SKM-1 treated with dmso at 0.1 percent for 144 hours (cell line): ENCODE measurements around the gene ADARB2.

Source experiments
- DNase-seq: peaks from one replicate; lab custom pipeline; 2025; ENCODE audit not compliant: unreplicated experiment; lab: John Stamatoyannopoulos, UW

The ADARB2 gene

DNA sequence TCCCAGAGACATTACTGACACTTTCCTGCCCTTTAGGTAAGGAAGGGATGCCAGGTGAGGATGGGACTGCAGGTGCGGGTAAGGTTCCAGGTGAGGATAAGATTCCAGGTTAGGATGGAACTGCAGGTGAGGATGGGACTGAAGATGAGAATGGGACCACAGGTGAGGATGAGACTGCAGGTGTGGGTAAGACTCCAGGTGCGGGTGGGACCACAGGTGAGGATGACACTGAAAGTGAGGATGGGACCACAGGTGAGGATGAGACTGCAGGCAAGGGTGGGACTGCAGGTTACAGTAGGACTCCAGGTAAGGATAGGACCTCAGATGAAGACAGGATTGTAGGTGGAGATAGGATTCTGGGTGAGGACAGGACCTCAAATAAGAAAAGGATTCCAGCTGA lies 358.9 kb downstream of the ADARB2 start:
- DNase-seq, result no peak

DNA sequence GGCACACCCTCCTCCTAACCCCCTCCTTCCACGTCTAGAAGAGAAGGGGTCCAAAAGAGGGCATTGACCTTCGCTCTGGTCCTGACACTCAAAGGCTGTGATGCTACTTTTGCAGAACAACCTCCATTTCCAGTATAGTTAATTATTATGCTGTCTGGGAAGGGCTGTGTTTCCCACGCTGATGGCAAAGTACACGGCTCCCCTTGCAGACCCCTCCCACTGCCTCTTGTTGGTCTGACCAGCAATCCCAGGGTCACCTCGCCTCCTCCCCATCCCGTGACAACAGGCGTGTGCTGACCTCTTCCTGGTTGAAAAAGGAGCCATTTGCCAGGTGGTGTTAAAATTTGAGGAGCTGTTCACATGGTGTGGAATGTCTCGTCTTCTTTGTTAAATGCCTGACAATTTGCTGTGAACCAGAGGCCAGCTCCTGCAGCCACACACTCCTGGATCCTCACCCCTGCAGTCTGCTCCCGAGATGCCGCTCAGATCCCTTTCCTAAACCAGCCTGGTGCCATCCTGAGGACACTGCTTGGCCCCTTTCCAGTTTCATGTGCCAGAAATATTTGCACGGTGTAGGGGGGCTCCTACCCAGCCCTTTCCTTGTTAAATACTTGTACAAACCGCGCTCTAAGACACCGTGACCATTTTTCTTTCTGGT lies 359.5 kb downstream of the ADARB2 start:
- no peak for DNase-seq

DNA sequence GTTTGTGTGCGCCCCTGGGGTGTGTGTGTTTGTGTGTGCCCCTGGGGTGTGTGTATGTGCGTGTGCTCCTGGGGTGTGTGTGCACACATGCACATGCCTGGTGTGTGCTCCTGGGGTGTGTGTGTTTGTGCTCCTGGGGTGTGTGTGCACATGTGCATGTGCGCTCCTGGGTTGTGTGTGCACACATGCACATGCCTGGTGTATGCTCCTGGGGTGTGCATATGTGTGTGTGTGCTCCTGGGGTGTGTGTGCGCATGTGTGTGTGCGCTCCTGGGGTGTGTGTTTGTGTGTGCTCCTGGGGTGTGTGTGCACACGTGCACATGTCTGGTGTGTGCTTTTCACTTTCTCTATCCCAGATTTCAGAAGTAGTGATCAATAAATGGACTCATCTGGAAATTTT lies 360.1 kb downstream of the ADARB2 start:
- no peak for DNase-seq

GRCh38 chr10:1376384-1376945 lies 360.9 kb downstream of the ADARB2 start:
- no peak for DNase-seq

DNA sequence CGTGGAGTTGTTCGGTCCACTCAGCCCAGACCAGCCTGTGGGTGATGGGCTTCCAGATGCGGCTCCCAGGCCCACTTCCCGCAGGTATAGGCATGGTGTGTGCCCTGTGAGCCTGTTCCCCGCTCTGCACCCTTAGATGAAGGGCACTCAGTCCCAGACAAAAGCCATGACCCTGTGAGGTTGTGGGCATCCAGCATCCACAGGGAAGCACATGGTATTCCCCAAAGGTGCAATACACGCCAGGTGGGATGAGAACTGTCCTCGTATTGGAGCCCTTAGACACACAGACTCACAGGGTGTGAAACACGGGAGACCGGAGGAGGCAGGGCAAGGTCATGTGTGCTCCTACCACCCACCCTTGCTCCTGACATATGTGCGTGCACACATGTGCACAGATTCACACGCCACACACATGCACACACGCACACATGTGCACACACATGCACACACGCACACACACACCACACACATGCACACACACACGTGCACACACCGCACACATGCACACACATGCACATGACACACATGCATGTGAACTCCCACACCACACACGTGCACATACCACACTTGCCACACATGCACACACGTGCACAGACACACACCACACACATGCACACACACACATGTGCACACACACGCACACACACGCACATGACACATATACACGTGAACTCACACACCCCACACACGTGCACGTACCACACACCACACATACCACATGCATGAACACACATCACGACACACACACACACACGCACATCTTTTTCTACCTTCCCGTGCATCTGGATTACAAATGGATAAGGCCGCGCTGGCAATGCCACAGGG lies 361.8 kb downstream of the ADARB2 start:
- no peak for DNase-seq

DNA sequence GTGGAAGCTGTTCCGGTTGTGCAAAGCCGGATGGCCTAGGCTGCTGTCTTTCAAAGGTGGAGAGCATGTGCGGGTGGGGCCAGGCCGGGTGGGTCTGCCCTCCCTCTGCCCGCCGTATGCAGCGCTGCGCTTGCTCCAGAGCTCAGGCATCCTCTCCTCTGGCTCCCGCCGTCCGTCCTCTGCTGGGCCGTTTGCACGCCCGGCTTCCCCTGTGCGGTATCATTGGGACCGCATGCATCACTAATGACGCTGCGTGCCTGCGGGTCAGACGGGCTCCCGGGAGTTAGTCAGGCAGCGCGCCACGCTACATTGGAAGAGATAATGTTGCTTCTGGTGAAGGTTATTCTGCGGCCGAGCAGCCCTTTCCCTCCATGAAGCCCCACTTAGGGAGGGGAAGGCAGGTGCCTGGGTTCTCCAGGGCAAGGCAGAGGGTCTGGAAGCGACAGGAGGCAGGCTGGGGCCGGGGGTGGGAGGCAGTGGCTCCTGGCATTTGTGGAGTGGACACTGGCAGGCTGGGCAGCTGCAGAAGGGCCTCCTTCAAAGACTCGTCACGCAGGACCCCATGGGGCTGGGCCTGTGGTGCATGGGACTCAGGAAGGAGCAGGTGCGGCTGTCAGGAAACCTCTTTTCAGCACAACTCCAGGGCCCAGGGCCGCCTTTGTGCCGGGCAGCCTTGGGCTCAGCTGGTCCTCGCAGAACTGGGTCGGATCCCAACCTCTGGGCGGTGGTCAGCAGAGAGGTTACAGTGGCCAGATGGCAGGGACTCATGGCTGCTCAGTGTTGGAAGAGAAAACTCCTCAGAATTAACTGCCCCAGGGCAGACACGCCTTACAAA lies 362.6 kb downstream of the ADARB2 start:
- DNase-seq, result no peak

- DNase-seq, result no peak
Observed at GRCh38 chr10:1373287-1373686, 364.0 kb downstream of the ADARB2 start.

DNA sequence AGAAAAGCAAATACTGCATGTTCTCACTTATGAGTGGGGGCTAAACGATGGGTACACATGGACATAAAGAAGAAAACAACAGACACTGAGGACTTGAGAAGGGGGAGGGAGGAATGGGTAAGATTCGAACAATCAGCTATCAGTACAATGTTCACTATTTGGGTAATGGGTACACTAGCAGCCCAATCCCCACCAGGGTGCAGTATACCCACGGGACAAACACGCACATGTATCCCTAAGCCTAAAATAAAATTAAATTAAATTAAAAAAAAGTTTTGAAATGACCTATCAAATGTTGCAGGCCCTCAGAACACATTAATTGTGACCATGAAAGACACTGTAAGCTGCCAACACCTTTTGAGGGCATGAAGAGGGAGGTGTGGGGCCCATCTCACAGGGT lies 365.1 kb downstream of the ADARB2 start:
- DNase-seq, result no peak

GRCh38 chr10:1370298-1370697 lies 367.0 kb downstream of the ADARB2 start:
- DNase-seq, result peak; percentile 5

GRCh38 chr10:1369665-1370064 lies 367.7 kb downstream of the ADARB2 start:
- no peak for DNase-seq

DNA sequence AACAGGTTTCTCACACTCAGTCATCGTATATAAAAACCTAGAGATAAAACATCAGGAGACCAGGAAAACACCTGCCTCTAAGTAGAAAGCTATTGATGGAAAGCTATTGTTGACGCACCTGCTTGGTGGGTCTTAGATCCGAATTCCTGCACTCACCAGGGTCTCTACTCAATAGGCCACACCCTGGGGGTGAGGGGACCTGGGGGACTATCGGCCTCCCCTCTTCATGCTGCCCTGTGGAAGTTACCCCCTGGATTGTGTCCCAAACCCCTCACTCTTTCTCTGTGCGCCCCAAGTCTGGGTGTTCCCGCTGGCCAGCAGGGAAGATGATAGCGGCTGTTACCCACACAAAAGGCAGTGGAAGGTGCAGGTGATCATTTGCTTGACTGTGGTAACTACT lies 368.1 kb downstream of the ADARB2 start:
- no peak for DNase-seq

DNA sequence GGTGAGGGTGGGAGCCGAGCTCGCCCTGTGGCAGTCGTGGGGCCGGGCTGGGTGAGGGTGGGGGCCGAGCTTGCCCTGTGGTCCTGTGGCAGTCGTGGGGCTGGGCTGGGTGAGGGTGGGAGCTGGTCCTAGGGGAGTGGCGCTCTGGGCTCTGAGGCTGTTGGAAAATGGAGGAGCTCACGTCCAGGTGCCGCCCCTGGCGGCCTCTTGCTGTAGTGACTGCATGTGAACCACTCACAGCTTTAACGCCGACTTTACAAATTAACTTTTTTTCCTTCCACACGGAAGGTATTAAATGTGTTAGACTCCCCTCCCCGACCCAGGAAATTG lies 368.5 kb downstream of the ADARB2 start:
- no peak for DNase-seq

DNA sequence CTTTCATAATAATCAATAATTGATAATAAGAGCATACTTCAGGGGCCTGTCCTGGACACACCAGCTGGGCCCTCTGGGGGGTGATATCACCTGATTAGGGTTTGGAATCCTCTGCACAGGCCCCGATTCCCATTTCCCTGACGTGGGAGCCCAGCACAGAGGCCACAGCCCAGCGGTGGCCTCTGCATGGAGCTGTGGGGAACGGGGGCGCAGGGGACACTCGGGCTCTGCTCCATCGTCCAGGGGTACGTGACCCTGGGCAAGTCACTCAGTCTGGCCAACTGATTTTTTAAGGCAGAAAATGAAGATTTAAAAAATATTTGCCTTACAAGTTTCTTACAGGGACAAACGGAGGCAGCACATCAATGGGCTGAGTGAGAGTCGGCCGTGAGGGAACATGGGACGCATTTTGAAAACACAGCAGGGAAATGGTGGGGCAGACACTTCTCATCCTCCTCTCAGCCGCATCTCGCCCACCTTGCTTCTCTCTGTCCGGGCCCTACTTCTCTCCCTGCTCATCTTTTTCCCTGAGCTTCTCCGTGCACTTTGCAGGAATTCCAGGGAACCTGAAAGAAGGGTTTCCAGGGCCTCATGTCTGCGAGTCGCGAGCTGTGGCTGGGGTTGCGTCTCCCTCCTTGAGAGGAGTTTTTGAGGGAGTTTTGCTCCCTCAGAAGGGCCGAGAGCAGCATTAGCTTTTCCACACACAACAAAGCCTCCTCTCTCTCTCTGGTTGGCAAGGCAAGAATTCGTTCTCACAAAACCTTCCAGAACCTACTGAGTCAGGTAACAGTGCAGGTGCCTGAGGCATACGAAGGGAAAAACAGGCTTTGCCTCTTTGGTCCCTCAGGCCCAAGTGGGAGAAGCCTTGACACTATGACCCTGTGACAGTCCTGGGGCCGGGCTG lies 369.1 kb downstream of the ADARB2 start:
- DNase-seq, result no peak

- no peak for DNase-seq
Observed at GRCh38 chr10:1366811-1367425, 370.4 kb downstream of the ADARB2 start.

DNA sequence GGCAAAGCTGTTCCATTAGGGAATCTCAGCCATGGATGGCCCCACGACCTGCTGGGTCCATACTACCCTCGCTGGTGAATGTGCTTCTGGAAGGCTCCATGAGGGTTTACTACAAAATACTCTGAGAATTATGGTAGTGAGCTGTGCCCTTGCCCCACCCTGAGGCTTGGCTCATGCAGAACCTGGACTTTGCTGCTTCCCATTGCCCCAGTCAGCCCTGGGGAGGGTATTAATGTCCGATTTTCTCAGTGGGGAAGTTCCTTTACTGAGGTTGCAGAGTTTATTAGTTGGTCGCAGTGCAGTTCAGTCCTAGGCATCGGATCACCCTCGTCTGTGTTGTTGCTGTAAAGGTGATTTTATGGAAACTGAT lies 371.0 kb downstream of the ADARB2 start:
- DNase-seq, result no peak

DNA sequence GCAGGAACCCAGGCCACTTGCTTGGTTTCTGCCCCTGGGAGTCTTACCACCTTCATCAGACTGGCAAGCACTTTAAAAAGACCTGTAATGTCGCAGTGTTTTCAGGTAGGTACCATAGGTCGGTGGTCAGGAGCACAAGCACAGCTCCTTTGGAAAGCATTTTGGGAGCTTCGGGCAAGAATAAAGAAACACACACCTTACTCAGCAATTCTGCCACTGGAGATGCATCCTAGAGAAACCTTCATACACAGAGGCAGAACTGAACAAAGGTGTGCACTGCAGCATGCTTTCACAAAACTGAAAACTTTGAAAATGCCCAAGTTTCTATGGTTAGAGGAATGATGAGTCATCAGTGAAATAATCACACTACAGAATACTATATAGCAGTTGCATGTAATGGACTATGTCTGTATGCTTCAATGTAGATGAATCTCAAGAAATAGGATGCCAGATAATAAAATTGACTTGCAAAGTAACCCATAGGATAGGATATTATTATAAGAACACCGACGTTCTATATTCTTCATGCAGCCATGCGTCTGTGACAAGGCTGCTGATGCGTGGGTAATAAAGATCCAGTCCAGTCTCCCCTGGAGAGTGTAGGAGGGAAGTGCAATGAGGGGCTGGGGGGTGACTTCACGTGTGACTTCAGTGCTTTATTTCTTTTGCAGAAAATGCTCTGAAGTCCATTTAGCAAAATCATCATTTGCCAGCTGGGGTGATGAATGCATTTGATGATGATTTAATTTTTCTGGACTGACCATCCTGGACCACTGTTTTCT lies 371.6 kb downstream of the ADARB2 start:
- no peak for DNase-seq

DNA sequence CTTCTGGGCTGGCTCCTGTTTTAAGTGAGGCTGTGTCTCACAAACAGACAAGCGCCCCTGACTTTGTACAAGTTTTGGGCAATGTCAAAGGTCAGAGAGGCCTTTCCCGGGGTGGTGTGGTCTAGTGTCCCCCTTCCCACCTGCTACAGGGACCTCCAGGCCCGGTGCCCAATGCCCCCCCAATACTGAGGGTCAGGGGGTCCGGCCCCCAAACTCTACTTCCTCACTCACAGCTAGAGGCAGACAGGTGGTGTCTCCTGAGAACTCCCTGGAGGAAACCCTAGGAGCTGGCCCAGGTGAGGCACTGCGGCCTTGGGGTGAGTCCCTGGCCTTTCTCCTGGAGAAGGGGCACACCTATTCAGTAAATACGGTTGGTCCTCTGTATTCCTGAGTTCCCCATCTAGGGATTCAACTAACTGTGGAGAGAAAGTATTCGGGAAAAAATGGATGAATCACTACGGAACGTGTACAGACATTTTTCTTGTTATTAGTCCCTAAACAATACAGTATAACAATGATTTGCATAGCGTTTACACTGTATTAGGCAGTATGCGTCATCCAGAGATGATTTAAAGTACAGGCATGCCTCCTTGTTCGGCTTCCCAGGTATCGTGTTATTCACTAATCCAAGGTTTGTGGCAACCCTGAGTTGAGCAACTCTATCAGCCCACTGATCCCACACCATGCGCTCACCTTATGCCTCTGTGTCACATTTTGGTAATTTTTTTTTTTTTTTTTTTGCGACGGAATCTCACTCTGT lies 373.0 kb downstream of the ADARB2 start:
- no peak for DNase-seq

GRCh38 chr10:1363446-1364121 lies 373.7 kb downstream of the ADARB2 start:
- no peak for DNase-seq
